ENCODE data around the gene LRFN2. TPM values are rescaled to one million over a fixed set of nuclear protein-coding genes. Genes with fewer than 3 reads are reported as not detected.

LRFN2 gene
- total RNA-seq, 1 donor, result not detected

GRCh38 chr6:40529919-40530318 is 57.2 kb downstream of the LRFN2 start:
- Histone ChIP-seq H3K9me3 (ENCODE audit: low read depth, low read length) (no peaks in the 10 kb centered on the region), H3K27me3 (ENCODE audit: insufficient read depth, low read length) (no peaks in the 10 kb centered on the region), H4K20me1 (ENCODE audit: insufficient read depth, low read length) (no peaks in the 10 kb centered on the region), H3K4me2 (ENCODE audit: insufficient read depth, low read length) (no peak overlapping the region), H2AFZ (ENCODE audit: low read length) (no peak overlapping the region), H3K79me2 (ENCODE audit: insufficient read depth, low read length) (no peaks in the 10 kb centered on the region), H3K4me1 (ENCODE audit: insufficient read depth, low read length) (no peaks in the 10 kb centered on the region), H3K27ac (ENCODE audit: low read depth, low read length) (no peak overlapping the region), H3K36me3 (ENCODE audit: insufficient read depth, low read length) (no peaks in the 10 kb centered on the region), H3K4me3 (ENCODE audit: insufficient read depth, low read length) (no peak overlapping the region)
- DNase-seq (ENCODE audit: insufficient read length, low spot score, missing footprints), result no peak
- TF ChIP-seq CTCF (IDR thresholded peaks at IDR 0.05; ENCODE audit: extremely low read depth, low read depth, low read length), result no peak

DNA sequence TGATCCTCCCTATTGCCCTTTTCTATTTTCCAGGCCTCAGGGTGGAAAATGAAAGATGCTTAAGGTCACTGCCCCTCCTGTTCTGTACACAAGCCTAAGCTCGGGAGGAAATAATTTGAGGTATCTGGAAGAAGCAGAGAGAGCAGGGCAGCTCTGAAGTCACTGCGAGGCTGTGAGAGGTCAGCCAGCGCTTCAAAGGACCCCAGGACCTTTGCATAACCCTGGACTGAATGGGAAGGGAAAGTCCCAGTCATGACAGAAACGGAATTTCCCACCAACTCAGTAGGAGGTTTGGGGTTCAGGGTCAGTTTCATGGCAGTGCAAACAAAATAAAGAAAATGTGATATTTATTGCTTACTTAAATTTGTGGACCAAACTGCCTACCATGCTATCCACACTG is 58.1 kb downstream of the LRFN2 start:
- Histone ChIP-seq H3K4me2 (ENCODE audit: insufficient read depth, low read length) (no peak overlapping the region), H3K4me1 (ENCODE audit: insufficient read depth, low read length) (no peaks in the 10 kb centered on the region), H3K4me3 (ENCODE audit: insufficient read depth, low read length) (no peak overlapping the region), H3K27me3 (ENCODE audit: insufficient read depth, low read length) (no peaks in the 10 kb centered on the region), H2AFZ (ENCODE audit: low read length) (no peak overlapping the region), H3K27ac (ENCODE audit: low read depth, low read length) (no peak overlapping the region), H3K79me2 (ENCODE audit: insufficient read depth, low read length) (no peaks in the 10 kb centered on the region), H4K20me1 (ENCODE audit: insufficient read depth, low read length) (no peaks in the 10 kb centered on the region), H3K36me3 (ENCODE audit: insufficient read depth, low read length) (no peaks in the 10 kb centered on the region), H3K9me3 (ENCODE audit: low read depth, low read length) (no peaks in the 10 kb centered on the region)
- no peak for DNase-seq (ENCODE audit: insufficient read length, low spot score, missing footprints)
- TF ChIP-seq CTCF (IDR thresholded peaks at IDR 0.05; ENCODE audit: extremely low read depth, low read depth, low read length), result no peak

- Histone ChIP-seq H2AFZ (ENCODE audit: low read length) (no peak overlapping the region), H3K27me3 (ENCODE audit: insufficient read depth, low read length) (no peaks in the 10 kb centered on the region), H3K9me3 (ENCODE audit: low read depth, low read length) (no peaks in the 10 kb centered on the region), H3K4me3 (ENCODE audit: insufficient read depth, low read length) (no peak overlapping the region), H3K36me3 (ENCODE audit: insufficient read depth, low read length) (no peaks in the 10 kb centered on the region), H4K20me1 (ENCODE audit: insufficient read depth, low read length) (no peaks in the 10 kb centered on the region), H3K4me1 (ENCODE audit: insufficient read depth, low read length) (no peaks in the 10 kb centered on the region), H3K79me2 (ENCODE audit: insufficient read depth, low read length) (no peaks in the 10 kb centered on the region), H3K27ac (ENCODE audit: low read depth, low read length) (no peak overlapping the region), H3K4me2 (ENCODE audit: insufficient read depth, low read length) (no peak overlapping the region)
- no peak for DNase-seq (ENCODE audit: insufficient read length, low spot score, missing footprints)
- no peak for TF ChIP-seq CTCF (IDR thresholded peaks at IDR 0.05; ENCODE audit: extremely low read depth, low read depth, low read length)
These were observed 59.1 kb downstream of the LRFN2 start for GRCh38 chr6:40528051-40528450.

- no peak overlapping the region for H2AFZ ChIP-seq (ENCODE audit: low read length)
- no peaks in the 10 kb centered on the region for H3K27me3 ChIP-seq (ENCODE audit: insufficient read depth, low read length)
- no peaks in the 10 kb centered on the region for H3K36me3 ChIP-seq (ENCODE audit: insufficient read depth, low read length)
- no peak for TF ChIP-seq CTCF (IDR thresholded peaks at IDR 0.05; ENCODE audit: extremely low read depth, low read depth, low read length)
- H3K4me3 ChIP-seq (ENCODE audit: insufficient read depth, low read length), result no peak overlapping the region
- H3K79me2 ChIP-seq (ENCODE audit: insufficient read depth, low read length), result no peaks in the 10 kb centered on the region
- no peak overlapping the region for H3K27ac ChIP-seq (ENCODE audit: low read depth, low read length)
- no peak overlapping the region for H3K4me2 ChIP-seq (ENCODE audit: insufficient read depth, low read length)
- H3K4me1 ChIP-seq (ENCODE audit: insufficient read depth, low read length), result no peaks in the 10 kb centered on the region
- DNase-seq (ENCODE audit: insufficient read length, low spot score, missing footprints), result no peak
- no peaks in the 10 kb centered on the region for H3K9me3 ChIP-seq (ENCODE audit: low read depth, low read length)
- no peaks in the 10 kb centered on the region for H4K20me1 ChIP-seq (ENCODE audit: insufficient read depth, low read length)
These were observed 61.1 kb downstream of the LRFN2 start for GRCh38 chr6:40526036-40526435.

All from osteoblast (primary cell).